GM12874 (cell line): ENCODE data around the gene RASSF4.
A peak's percentile ranks its signal among the peaks of the same experiment; 100 is the strongest.

Experiments
- TF ChIP-seq, protein P1 (sequence below): IDR thresholded peaks from 2 replicates; pipeline ENCODE4 v1.5.1; 2011; ENCODE audit warnings: low read depth, mild to moderate bottlenecking, control low read depth, low read length, moderate library complexity; ENCODE audit not compliant: insufficient read depth

The RASSF4 gene

DNA sequence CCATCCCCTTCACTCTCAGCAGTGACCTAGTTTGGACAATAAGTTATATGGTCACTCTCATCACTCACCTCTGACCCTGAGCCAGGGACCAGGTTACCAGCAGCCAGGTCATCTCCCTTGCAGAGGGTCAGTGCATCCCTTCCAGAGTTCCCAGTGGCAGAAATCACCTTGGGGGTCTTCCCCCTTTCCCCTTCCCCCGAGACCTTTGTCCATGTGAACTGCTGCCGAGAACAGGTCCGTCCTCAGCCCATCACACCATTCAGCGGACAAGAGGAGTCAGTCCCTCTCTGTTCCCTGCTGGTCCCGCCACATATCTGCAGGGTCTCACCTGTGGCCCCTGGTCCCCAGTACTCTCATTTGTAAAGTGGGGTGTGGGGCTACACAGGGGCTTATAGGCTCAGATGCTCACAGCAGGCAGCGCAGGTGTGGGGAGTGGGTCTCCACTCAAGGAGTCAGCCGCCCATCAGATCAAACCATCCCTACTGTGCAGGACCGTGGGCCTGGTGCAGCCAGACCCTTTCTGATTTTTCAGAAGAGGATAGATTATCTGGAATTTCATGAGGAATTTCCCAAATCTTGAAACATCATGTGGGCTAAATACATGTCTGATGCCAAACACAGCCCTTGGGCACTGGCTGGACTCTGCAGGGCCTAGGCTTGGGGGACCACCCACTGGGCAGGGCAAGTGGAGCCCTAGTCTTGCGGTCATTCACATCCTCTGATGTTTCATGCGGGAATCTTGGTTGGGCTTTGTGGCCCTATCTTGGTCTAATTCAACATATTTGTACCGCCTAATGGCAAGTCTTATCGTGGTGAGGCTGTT, 12.5 kb downstream of the RASSF4 start:
- TF ChIP-seq, protein P1, sequence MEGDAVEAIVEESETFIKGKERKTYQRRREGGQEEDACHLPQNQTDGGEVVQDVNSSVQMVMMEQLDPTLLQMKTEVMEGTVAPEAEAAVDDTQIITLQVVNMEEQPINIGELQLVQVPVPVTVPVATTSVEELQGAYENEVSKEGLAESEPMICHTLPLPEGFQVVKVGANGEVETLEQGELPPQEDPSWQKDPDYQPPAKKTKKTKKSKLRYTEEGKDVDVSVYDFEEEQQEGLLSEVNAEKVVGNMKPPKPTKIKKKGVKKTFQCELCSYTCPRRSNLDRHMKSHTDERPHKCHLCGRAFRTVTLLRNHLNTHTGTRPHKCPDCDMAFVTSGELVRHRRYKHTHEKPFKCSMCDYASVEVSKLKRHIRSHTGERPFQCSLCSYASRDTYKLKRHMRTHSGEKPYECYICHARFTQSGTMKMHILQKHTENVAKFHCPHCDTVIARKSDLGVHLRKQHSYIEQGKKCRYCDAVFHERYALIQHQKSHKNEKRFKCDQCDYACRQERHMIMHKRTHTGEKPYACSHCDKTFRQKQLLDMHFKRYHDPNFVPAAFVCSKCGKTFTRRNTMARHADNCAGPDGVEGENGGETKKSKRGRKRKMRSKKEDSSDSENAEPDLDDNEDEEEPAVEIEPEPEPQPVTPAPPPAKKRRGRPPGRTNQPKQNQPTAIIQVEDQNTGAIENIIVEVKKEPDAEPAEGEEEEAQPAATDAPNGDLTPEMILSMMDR, result no peak

DNA sequence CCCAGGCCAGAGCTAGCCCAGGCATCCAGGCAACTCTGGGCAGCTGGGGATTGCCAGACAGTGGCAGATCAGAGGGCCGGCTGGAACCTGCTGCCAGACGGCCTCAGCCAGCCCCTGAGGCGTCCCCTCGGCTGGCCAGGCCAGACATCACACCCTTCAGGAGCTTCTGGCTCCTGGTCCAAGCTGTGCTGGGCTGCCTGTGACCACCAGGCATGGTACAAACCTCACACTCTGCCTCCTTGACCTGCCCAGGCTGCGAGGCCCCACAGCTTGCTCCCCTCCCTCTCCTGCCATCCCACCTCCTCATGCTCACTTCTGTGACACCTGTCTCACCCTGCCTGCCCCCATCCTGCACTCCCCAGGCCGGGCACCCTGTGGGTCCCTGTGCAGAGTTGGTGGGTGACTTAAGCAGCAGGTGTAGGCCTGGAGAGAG, 13.3 kb downstream of the RASSF4 start:
- TF ChIP-seq, protein P1, result no peak

- TF ChIP-seq, protein P1, result no peak
These were observed 13.9 kb downstream of the RASSF4 start for GRCh38 chr10:44973323-44974081.

GRCh38 chr10:44974082-44974627, 14.6 kb downstream of the RASSF4 start:
- TF ChIP-seq, protein P1, result no peak

DNA sequence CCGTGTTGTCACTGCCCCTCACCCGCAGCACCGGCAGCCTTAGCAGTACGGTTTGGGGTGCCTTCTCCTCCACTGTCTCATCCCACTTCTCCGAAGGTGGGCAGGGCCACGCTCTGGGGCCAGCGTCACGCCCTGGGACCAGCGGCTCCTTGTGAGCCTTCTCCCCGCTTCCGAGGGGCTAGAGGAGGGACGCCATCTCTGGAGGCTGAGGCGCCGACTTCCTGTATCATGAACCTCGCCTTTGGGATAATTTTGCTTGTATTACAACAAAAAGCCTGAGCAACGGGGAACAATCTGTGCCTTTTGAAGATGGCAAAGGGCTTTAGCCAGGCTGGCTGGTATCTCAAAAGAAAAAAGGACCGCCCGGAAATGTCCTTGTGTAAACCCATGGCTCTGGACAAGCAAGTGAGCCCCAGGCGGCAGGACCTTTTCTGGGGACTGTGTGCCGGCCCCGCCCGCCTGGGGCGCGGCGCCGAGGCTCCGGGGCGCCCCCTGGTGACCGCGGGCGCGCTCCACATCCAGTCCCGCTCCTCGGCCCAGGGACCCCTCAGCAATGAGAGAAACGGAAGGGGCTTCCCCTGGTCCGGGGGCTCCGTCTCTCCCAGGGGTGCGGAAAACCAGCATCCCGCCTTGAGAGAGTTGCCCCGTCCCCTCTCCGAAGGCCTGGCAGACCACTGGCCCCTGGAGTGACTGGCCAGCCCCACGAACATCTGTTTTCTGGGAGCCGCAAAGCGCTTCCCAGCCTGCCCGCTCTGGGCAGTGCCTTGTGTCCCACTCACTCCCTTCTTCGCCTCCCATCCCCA, 15.2 kb downstream of the RASSF4 start:
- TF ChIP-seq, protein P1, result peak; percentile 94

DNA sequence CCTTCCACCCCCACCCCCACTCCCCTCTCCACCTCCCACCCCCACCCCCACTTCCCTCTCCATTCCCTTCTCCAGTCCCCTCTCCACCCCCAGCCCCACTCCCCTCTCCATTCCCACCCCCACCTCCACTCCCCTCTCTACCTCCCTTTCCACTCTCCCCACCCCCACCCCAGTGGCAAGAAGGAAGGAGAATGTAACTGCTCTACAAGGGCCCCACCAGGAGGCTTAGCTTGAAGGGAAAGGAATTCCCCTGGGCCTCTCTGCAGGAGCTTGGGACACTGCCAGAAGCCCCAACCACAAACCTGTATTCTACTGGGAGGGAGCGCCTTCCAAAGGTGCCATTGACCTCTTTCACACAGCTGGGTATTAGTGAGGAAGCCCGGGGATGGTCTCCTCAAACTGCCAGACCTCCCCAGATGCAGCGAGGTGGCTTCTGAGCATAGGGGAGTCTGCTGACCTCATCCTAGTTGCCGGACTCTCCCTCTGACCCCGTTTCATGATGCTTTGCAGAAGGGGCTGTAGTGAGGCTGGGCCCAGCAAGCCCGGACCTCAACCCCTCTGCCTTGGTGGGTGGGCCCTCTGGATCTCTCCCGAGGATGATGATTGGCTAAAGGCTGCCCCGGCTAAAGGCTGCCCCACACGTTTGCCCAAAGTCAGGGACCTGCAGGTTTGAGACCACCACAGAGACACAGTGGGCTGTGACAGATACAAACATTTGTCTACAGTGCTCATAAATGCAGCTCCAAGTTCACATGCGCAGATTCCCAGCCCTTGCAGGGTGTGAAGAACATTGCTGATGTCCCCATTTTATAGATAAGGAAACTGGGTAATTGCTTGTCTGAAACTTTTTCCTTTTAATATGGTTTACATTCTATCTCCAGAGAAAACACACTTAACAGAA, 16.1 kb downstream of the RASSF4 start:
- TF ChIP-seq, protein P1, result no peak
